Measurements from ENCODE around the gene CGAS.
"Not testable (repeated sequence)": the region's sequence is repeated elsewhere in the genome, so short reads cannot be mapped to it uniquely, and the experiment has no call there.

The CGAS gene

DNA sequence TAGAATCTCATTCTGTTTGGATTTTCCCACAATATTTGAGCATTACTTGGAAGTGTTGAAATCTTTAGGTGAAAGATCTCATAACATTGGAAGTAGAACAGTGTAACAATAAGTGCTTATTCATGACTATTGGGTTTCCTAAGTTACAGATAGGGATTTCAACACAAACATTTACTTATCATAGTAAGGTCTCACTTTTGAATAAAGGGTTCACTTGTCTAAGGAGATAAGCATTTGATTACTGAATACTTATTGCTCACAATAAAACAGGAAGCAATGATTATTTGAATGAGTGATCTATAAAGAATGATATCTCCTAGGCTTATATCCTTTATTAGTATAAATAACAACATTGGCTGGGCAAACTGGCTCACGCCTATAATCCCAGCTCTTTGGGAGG, 42.7 kb downstream of the CGAS start:
- DNase-seq (ENCODE audit: low spot score), result no peak
- TF ChIP-seq, protein P1, sequence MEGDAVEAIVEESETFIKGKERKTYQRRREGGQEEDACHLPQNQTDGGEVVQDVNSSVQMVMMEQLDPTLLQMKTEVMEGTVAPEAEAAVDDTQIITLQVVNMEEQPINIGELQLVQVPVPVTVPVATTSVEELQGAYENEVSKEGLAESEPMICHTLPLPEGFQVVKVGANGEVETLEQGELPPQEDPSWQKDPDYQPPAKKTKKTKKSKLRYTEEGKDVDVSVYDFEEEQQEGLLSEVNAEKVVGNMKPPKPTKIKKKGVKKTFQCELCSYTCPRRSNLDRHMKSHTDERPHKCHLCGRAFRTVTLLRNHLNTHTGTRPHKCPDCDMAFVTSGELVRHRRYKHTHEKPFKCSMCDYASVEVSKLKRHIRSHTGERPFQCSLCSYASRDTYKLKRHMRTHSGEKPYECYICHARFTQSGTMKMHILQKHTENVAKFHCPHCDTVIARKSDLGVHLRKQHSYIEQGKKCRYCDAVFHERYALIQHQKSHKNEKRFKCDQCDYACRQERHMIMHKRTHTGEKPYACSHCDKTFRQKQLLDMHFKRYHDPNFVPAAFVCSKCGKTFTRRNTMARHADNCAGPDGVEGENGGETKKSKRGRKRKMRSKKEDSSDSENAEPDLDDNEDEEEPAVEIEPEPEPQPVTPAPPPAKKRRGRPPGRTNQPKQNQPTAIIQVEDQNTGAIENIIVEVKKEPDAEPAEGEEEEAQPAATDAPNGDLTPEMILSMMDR (IDR thresholded peaks at IDR 0.05; ENCODE audit: borderline replicate concordance, control extremely low read depth, extremely low read depth, insufficient read depth, missing control alignments), result no peak
- in situ Hi-C loops (cut with MboI; ENCODE audit: low sequenced_read_pairs, unreplicated experiment), result no loop called here

DNA sequence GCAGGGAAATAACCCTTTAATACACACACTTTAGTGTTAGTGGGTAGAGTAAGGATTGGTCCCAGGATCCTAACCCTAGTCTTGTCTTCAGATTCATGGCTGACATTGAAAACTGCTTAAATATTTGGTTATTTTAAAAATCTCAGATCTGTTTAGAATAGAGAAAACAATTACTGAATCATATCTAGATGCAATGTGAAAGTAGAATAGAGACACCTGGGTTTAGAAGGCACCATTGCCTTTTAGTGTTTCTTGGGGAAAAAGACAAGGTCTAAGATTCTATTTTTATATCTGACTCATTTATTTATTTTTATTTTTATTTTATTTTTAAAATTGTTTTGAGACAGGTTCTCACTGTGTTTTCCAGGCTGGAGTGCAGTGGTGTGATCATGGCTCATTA, 51.4 kb downstream of the CGAS start:
- in situ Hi-C loops (cut with MboI; ENCODE audit: low sequenced_read_pairs, unreplicated experiment), result no loop called here
- no peak for DNase-seq (ENCODE audit: low spot score)
- TF ChIP-seq, protein P1 (IDR thresholded peaks at IDR 0.05; ENCODE audit: borderline replicate concordance, control extremely low read depth, extremely low read depth, insufficient read depth, missing control alignments), result no peak

DNA sequence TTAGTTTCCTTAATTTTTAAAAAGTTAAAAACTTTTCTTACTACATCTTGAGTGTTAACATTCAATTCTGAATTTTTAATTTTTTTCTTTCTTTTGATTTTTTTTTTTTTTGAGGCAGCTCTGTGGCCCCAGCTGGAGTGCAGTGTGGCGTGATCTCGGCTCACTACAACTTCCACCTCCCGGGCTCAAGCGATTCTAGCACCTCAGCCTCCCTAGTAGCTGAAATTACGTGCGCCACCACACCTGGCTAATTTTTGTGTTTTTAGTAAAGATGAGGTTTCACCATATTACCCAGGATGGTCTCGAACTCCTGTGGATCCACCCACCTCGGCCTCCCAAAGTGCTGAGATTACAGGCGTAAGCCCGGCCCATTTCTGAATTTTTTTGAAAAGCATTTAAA, 56.2 kb downstream of the CGAS start:
- in situ Hi-C loops (cut with MboI; ENCODE audit: low sequenced_read_pairs, unreplicated experiment), result no loop called here
- TF ChIP-seq, protein P1 (IDR thresholded peaks at IDR 0.05; ENCODE audit: borderline replicate concordance, control extremely low read depth, extremely low read depth, insufficient read depth, missing control alignments), result no peak
- DNase-seq (ENCODE audit: low spot score), result no peak

DNA sequence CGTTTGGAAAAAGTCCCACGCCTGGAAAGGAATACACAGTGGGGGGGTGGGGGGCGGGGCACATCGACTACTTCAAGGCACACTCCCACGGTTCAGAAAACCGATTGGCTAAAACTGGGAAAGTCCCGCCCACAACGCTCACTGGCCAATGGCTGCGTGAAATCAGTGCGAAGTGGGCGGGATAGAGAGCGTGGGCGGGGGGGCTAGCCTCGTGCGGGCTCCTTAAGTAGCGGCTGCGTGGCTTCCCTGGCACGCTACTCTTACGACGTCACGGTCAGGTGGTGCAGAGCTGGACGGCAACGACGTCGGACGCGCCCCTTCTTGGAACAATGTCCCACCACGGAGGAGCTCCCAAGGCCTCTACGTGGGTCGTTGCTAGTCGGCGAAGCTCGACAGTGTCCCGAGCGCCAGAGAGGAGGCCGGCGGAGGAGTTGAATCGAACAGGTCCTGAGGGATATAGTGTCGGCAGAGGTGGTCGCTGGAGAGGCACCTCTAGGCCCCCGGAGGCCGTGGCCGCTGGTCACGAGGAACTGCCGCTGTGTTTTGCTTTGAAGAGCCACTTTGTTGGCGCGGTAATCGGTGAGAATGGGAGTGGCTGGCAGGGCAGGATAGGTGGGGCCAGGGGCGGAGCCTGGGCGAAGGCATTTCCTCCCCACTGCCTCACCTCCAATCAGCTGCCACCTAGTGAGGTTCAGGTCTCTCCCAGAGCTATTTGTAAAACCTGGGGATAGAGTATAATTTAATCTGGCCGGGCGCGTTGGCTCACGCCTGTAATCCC, 57.3 kb downstream of the CGAS start, which contains the start of gene DDX43:
TSS of gene DDX43 (plus strand) at position 252 of the 778 bp plus-strand sequence. CDS start at position 330, 78 bp downstream.
- in situ Hi-C loops (cut with MboI; ENCODE audit: low sequenced_read_pairs, unreplicated experiment), result no loop called here
- DNase-seq (ENCODE audit: low spot score), result no peak

DNA sequence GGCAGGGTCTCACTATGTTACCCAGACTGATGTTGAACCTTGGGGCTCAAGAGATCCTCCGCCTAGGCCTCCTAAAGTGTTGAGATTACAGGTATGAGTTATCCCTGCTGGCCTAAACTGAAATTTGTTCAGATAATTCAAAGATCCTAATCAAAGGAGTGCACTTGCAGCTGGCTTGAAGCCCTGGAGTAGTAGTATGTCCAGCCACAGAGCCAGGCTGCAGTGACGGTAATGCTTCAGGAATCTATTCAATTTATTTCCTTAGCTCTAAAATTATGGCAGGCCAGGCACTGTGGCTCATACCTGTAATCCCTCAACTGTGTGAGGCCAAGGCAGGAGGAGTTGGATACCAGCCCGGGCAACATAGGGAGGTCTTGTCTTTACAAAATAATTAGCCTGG, 58.8 kb downstream of the CGAS start:
- no peak for DNase-seq (ENCODE audit: low spot score)
- in situ Hi-C loops (cut with MboI; ENCODE audit: low sequenced_read_pairs, unreplicated experiment), result no loop called here
- TF ChIP-seq, protein P1 (IDR thresholded peaks at IDR 0.05; ENCODE audit: borderline replicate concordance, control extremely low read depth, extremely low read depth, insufficient read depth, missing control alignments), result no peak

More for the DNA sequence above, 57.3 kb downstream of the CGAS start, which contains the start of gene DDX43:
- TF ChIP-seq, protein P1 (IDR thresholded peaks at IDR 0.05; ENCODE audit: borderline replicate concordance, control extremely low read depth, extremely low read depth, insufficient read depth, missing control alignments), result no peak

DNA sequence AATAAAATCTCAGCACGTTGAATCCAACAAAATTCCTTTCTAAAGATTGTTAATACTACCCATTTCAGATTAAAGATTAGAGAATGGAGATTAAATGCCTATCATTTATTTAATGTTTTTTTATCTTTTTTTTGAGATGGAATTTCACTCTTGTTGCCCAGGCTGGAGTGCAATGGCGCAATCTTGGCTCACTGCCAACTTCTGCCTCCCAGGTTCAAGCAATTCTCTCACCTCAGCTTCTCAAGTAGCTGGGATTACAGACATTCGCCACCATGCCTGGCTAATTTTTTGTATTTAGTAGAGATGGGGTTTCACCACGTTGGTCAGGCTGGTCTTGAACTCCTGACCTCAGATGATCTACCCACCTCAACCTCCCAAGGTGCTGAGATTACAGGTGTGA, 59.9 kb downstream of the CGAS start:
- DNase-seq (ENCODE audit: low spot score); in situ Hi-C loops (cut with MboI; ENCODE audit: low sequenced_read_pairs, unreplicated experiment): not testable (repeated sequence)

DNA sequence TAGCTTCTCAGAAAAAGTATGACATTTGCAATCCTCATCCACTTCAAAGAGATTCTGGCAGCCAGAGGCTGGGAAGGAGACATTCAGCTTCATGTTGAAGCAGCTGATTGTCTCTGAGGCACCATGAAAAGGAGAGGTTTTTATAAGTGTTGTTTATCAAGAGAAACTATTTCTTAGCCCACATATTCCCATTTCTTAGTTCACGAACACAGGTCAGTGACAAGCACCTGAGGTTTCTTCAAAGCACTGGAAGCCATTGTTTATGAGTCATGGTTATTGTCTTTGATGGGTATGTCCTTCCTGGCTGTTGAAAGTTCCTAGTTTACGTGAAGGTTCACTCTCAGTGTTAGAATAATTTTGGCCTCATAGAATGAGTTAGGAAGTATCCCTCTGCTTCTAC, 60.4 kb downstream of the CGAS start:
- DNase-seq (ENCODE audit: low spot score), result no peak
- TF ChIP-seq, protein P1 (IDR thresholded peaks at IDR 0.05; ENCODE audit: borderline replicate concordance, control extremely low read depth, extremely low read depth, insufficient read depth, missing control alignments), result no peak
- in situ Hi-C loops (cut with MboI; ENCODE audit: low sequenced_read_pairs, unreplicated experiment), result no loop called here
